ENCODE data around the gene KCNN3.
A peak's percentile ranks its signal among the peaks of the same experiment; 100 is the strongest.

KCNN3 gene

GRCh38 chr1:154813846-154814505, 56.1 kb downstream of the KCNN3 start:
- DNase-seq = no peak

GRCh38 chr1:154813300-154813816, 56.7 kb downstream of the KCNN3 start:
- DNase-seq = peak; percentile 91

- DNase-seq = no peak
These were observed 57.2 kb downstream of the KCNN3 start for GRCh38 chr1:154812877-154813276.

- no peak for DNase-seq
These were observed 59.5 kb downstream of the KCNN3 start for GRCh38 chr1:154810571-154810970.

GRCh38 chr1:154809436-154810413, 60.4 kb downstream of the KCNN3 start:
- DNase-seq = no peak

DNA sequence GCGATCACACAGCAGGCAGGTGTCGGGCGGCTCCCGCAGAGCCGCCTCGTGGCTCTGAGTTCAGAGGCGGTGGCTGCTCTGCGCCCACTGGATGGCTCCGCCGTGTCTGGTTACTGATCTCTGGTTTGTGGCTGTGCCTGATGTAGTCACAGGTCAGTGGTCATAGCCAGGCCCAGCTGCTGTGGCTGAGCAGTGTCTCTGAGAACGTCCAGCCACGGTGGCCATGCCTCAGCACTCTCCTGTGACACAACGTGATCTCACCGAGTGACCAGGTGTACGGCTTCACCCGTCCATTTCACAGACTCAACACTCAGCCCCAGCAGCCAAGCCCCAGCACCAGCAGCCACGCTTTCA, 61.2 kb downstream of the KCNN3 start:
- no peak for DNase-seq

DNA sequence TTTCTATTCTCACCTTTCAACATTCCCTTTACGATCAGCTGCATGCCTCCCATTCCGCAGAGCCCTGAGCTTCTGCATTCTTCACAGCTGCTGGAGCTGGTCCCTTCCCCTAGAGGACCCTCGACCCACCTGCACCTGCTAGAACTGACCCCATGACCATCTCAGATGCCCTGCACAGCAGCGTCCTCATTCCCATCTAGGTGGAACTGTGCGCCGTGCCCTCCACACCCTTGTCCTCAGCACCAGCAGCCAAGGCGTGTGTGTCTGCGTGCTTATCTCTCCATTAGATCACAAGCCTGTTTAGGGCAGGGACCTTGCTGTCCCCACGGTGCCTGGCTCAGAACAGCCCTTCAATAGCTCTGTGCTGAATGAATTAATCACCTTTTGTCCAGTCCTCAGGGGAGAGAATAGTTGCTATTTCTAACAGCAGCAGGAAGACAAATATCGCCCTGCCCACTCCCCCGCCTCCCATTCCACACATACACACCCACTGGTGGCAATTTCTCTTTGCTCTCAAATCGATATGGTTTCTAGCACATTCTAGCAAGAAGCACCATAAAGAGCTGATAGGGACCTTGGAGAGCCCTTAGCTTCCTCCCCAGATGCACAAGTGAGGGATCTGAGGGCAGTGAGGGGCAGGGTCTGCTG, 61.7 kb downstream of the KCNN3 start:
- no peak for DNase-seq

DNA sequence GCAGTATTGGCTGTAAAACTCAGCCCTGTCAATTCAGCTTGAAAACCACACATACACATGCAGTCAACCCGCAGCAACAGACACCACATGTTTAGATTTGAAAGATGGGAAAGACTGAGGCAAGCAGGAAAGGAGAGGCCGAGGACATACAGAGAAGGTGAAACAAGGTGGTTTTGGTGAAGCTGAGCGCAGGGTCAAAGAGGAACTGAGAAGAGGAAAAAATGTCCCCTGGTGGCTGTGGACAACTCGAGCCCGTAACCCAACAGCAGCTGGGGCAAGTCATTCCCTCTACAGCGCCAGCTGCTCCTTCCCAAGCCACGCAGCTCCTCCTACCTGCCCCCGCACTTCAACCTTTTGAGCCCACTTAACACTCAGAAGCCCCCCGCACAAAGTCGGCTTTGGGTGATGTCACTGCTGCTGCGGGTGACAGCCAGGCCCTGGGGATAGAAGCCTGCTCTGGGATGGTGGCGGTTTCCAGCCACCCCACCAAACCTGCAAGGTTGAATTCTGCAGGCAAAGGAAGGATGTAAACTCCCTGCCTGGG, 63.0 kb downstream of the KCNN3 start:
- DNase-seq = no peak

DNA sequence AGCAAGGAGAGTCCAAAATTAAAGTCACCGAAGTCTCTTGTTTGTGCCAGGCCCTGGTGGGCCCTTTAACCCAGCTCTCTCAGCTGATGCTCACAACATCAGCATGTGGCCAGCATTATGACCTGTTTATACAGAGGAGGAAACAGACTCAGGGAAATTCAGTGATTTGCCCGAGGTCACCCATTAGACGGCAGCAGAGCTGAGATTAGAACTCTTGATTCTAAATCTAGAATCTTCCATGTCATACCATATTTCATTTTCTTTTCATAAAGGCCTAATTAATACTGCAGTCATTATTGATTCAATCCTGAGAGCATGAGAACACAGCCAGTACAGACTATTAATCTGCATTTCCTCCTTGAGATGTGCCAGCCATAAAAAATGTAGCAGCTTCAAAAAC, 63.7 kb downstream of the KCNN3 start:
- DNase-seq = no peak

- no peak for DNase-seq
These were observed 66.8 kb downstream of the KCNN3 start for GRCh38 chr1:154802982-154803920.

DNA sequence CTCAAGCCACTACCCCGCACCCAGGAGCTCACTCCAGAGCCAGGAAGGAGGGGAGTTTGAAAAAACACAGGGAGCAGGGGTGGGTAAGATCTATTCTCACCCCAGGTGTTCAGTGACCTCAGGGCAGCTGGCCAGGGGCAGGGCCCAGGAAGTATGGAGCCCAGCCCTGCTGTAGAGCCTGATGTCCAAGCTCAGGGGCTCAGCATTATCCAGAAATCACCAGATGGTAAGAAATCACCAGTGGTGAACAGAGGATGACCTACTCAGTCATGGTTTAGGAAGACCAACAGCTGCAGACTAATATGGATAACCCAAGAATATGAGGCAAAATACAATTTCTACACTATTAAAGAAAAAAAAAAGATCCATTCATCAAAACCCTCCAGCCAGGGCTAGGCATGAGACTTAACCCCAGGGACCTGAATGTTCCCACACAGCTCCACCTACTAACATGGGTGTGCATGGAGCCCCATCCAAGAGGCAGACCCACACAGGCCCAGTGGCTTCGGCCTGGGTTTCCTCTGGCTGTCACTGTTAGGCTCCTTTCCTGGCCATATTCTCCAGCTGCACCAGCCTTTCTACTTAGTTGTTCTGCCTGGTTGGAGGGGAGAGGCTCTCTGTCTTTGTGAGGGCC, 67.6 kb downstream of the KCNN3 start:
- DNase-seq = no peak

DNA sequence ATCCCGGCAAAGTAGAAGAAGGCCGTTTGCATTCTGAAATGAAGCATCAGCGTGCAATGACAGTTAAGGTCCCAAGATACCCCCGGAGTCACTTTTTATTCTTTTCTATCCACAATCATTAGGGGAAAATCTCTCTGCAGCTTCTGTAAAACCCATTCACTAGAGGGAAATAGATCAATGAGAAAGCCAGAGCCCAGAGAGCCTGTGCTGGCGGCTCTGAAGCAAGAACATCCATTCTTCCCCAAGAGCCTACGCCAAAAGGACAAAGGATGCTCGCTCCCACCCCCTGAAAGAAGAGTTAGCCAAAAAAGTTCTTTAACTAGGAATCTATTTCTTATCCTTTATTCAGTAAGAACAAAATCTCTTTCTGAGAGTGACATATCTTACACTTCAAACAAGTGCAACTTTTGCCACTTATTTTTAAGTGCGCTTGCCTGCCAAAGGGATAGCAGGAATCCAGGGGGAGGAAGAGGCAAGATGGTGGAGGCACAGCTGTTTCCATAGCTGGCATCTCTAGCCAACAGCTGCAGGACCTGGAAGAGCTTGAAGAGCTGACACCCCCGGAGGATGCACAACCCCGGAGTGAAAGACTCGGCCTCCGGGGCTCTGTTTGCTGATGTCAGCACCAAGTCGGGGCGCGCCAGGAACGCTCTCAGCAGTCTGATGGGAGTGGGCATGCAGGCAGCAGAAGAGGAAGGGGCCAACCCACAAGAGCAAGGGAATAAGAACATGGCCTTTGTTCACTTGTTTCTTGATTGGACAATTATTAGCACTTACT, 68.7 kb downstream of the KCNN3 start:
- DNase-seq = no peak

- no peak for DNase-seq
These were observed 70.9 kb downstream of the KCNN3 start for GRCh38 chr1:154799188-154799587.

DNA sequence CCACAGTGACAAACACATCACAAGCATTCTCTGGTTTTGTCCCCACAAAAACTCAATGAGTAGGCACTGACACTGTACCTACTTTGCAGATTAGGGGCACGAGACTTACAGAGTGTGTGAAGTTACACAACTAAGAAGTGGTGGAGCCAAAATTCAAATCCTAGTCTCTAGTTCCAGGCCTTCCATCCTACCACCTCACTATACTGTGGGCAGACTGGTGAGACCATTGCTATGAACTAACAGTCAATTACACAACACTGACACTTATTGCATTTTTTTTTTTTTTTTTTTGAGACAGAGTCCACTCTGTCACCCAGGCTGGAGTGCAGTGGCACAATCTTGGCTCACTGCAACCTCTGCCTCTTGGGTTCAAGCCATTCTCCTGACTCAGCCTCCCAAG, 71.4 kb downstream of the KCNN3 start:
- no peak for DNase-seq

DNA sequence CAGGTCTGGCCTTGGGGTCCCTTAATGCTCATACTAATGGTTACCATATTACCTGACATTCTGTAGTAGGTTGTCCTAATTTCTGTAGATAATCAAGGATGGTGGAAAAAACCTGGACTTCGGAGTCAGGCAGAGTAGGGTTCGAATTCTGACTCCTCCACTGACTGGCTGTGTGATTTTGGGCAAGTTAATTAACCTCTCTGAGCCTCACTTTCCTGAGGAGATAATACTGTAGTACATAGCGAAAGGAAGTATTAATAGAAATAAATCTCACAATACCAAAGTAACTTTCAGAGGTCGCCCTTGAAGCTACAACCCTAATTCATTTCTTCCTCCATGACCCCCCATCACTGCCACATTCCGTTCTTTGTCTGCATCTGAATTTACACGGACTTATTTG, 72.9 kb downstream of the KCNN3 start:
- no peak for DNase-seq

DNA sequence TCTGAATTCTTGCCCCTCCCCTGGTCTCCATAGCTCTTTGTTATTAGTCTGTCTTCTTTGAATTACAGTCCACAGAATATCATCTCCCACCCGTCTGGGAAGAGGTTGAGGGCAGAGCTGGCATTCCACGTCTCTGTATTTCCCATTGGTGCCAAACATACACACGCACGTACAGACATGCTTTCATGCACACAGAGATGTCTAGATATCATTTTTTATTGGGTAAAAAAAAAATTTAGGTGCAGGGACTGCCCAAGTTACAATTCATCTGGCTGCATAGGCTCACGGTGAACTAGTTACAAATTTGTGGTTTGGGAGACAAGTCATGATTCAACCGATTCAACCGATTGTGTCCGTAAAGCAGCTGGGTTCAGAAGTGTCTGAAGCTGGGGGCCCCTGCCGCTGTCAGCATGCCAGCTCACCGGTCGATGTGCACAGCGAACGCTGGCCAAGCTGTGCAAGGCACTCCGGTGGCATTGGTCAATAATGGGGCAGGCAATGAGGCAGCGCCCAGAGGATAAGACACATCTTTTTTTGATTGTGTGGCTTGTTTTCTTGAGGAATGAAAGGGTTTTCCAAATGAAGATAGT, 73.7 kb downstream of the KCNN3 start:
- DNase-seq = no peak

GRCh38 chr1:154794608-154795007, 75.5 kb downstream of the KCNN3 start:
- DNase-seq = no peak

- no peak for DNase-seq
These were observed 76.4 kb downstream of the KCNN3 start for GRCh38 chr1:154793685-154794084.

DNA sequence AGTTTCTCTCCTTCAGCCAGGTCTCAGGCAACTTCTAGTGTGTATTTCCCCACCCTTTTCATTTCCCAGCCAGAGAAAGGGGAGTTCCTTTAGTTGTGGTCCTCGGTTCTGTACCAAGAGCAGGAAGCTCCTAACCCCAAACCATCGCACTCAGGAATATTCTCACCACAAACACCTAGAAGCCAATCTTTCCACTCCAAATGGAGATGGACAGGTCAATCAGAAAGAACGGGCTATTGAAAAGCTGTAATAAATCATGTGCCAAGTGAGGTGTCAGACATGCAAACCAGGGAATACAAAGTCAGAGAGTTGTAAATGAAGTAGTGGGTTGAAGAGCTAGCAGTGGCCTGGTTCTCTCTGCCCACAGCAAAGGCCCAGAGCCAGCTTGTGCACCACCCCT, 77.2 kb downstream of the KCNN3 start:
- DNase-seq = no peak
